HEK293 (cell line): ENCODE measurements around the gene FUBP3.

Experiments
- GLI2 ChIP-seq: fragments of 450-650 bp; formaldehyde crosslinking; IDR thresholded peaks from 2 replicates; pipeline ENCODE4; 2017; ENCODE audit warnings: missing biosample characterization, missing genetic modification characterization, low read depth, borderline replicate concordance
- GLIS2 ChIP-seq: fragments of 450-650 bp; formaldehyde crosslinking; IDR thresholded peaks from 2 replicates; pipeline ENCODE4 v1.5.1; 2016; ENCODE audit warnings: missing biosample characterization, missing genetic modification characterization
- MEIS1 ChIP-seq: sonication (generic); formaldehyde crosslinking; IDR thresholded peaks from 2 replicates; pipeline ENCODE4 v1.8.1; 2022; ENCODE audit warnings: missing genetic modification reagents, mild to moderate bottlenecking, borderline replicate concordance
- WT1 ChIP-seq: fragments of 450-650 bp; formaldehyde crosslinking; IDR thresholded peaks from 2 replicates; pipeline ENCODE4 v1.5.1; 2016; ENCODE audit warnings: missing biosample characterization, missing genetic modification characterization
- ZBTB7A ChIP-seq: fragments of 450-650 bp; formaldehyde crosslinking; IDR thresholded peaks from 2 replicates; pipeline ENCODE4 v1.5.1; 2016; ENCODE audit warnings: low read depth, missing biosample characterization, missing genetic modification characterization
- ZNF132 ChIP-seq: fragments of 450-650 bp; formaldehyde crosslinking; IDR thresholded peaks from 2 replicates; pipeline ENCODE4 v1.5.1; 2017; ENCODE audit warnings: missing biosample characterization, missing genetic modification characterization, borderline replicate concordance
- ZNF354C ChIP-seq: fragments of 450-650 bp; formaldehyde crosslinking; IDR thresholded peaks from 2 replicates; pipeline ENCODE4 v1.5.1; 2016; ENCODE audit warnings: missing biosample characterization, missing genetic modification characterization, low read depth, borderline replicate concordance
- ZNF404 ChIP-seq: fragments of 450-650 bp; formaldehyde crosslinking; IDR thresholded peaks from 2 replicates; pipeline ENCODE4 v1.5.1; 2017; ENCODE audit warnings: missing biosample characterization, missing genetic modification characterization
- ZNF426 ChIP-seq: fragments of 450-650 bp; formaldehyde crosslinking; IDR thresholded peaks from 2 replicates; pipeline ENCODE4 v1.5.1; 2017; ENCODE audit warnings: missing biosample characterization, missing genetic modification characterization, mild to moderate bottlenecking, inconsistent platforms, moderate library complexity
- ZNF521 ChIP-seq: fragments of 450-650 bp; formaldehyde crosslinking; IDR thresholded peaks from 2 replicates; pipeline ENCODE4 v1.5.1; 2017; ENCODE audit warnings: missing biosample characterization, mild to moderate bottlenecking, missing genetic modification characterization
- ZNF548 ChIP-seq: fragments of 450-650 bp; formaldehyde crosslinking; IDR thresholded peaks from 2 replicates; pipeline ENCODE4 v1.5.1; 2016; ENCODE audit warnings: missing biosample characterization, missing genetic modification characterization
- ZNF555 ChIP-seq: fragments of 450-650 bp; formaldehyde crosslinking; conservative IDR thresholded peaks from 2 replicates; pipeline ENCODE4 v1.5.1; 2017; ENCODE audit warnings: missing biosample characterization, mild to moderate bottlenecking, missing genetic modification characterization, inconsistent platforms
- ZNF596 ChIP-seq: fragments of 450-650 bp; IDR thresholded peaks from 2 replicates; pipeline ENCODE4 v1.5.0; 2018; ENCODE audit warnings: missing biosample characterization, mild to moderate bottlenecking, missing genetic modification characterization, moderate library complexity
- ZNF623 ChIP-seq: fragments of 450-650 bp; formaldehyde crosslinking; IDR thresholded peaks from 2 replicates; pipeline ENCODE4 v1.5.1; 2016; ENCODE audit warnings: missing biosample characterization, missing genetic modification characterization
- ZNF670 ChIP-seq: fragments of 450-650 bp; formaldehyde crosslinking; IDR thresholded peaks from 2 replicates; pipeline ENCODE4 v1.5.1; 2016; ENCODE audit warnings: missing biosample characterization, missing genetic modification characterization, low read depth
- ZNF701 ChIP-seq: fragments of 450-650 bp; formaldehyde crosslinking; IDR thresholded peaks from 2 replicates; pipeline ENCODE4 v1.5.1; 2016; ENCODE audit warnings: missing biosample characterization, missing genetic modification characterization
- ZNF707 ChIP-seq: fragments of 450-650 bp; formaldehyde crosslinking; IDR thresholded peaks from 2 replicates; pipeline ENCODE4 v1.5.1; 2016; ENCODE audit warnings: missing biosample characterization, missing genetic modification characterization
- ZXDB ChIP-seq: fragments of 450-650 bp; formaldehyde crosslinking; IDR thresholded peaks from 2 replicates; pipeline ENCODE4 v1.5.1; 2016; ENCODE audit warnings: missing biosample characterization, missing genetic modification characterization
- TF ChIP-seq, protein P1 (sequence below): fragments of 450-650 bp; formaldehyde crosslinking; IDR thresholded peaks from 2 replicates; pipeline ENCODE4 v1.5.1; 2016; ENCODE audit warnings: missing biosample characterization, missing genetic modification characterization
- TF ChIP-seq, protein P2 (sequence below): fragments of 450-650 bp; formaldehyde crosslinking; IDR thresholded peaks from 2 replicates; pipeline ENCODE4 v1.5.1; 2016; ENCODE audit warnings: missing biosample characterization, missing genetic modification characterization
- TF ChIP-seq, protein P3 (sequence below): fragments of 450-650 bp; formaldehyde crosslinking; IDR thresholded peaks from 2 replicates; pipeline ENCODE4 v1.5.1; 2016; ENCODE audit warnings: missing biosample characterization, missing genetic modification characterization
- TF ChIP-seq, protein P4 (sequence below): fragments of 450-650 bp; formaldehyde crosslinking; IDR thresholded peaks from 2 replicates; pipeline ENCODE4 v1.5.1; 2016; ENCODE audit warnings: missing biosample characterization, missing genetic modification characterization
- TF ChIP-seq, protein P5 (sequence below): fragments of 450-650 bp; formaldehyde crosslinking; IDR thresholded peaks from 2 replicates; pipeline ENCODE4 v1.5.1; 2017; ENCODE audit warnings: missing biosample characterization, missing genetic modification characterization
- TF ChIP-seq, protein P6 (sequence below): fragments of 450-650 bp; formaldehyde crosslinking; IDR thresholded peaks from 2 replicates; pipeline ENCODE4; 2016; ENCODE audit warnings: missing biosample characterization, missing genetic modification characterization
- TF ChIP-seq, protein P7 (sequence below): fragments of 450-650 bp; formaldehyde crosslinking; optimal IDR thresholded peaks from 2 replicates; pipeline ENCODE3; 2016; ENCODE audit warnings: missing biosample characterization, mild to moderate bottlenecking, missing genetic modification characterization
- TF ChIP-seq, protein P8 (sequence below): fragments of 450-650 bp; formaldehyde crosslinking; IDR thresholded peaks from 2 replicates; pipeline ENCODE4 v1.5.1; 2016; ENCODE audit warnings: missing biosample characterization, missing genetic modification characterization

FUBP3 gene

DNA sequence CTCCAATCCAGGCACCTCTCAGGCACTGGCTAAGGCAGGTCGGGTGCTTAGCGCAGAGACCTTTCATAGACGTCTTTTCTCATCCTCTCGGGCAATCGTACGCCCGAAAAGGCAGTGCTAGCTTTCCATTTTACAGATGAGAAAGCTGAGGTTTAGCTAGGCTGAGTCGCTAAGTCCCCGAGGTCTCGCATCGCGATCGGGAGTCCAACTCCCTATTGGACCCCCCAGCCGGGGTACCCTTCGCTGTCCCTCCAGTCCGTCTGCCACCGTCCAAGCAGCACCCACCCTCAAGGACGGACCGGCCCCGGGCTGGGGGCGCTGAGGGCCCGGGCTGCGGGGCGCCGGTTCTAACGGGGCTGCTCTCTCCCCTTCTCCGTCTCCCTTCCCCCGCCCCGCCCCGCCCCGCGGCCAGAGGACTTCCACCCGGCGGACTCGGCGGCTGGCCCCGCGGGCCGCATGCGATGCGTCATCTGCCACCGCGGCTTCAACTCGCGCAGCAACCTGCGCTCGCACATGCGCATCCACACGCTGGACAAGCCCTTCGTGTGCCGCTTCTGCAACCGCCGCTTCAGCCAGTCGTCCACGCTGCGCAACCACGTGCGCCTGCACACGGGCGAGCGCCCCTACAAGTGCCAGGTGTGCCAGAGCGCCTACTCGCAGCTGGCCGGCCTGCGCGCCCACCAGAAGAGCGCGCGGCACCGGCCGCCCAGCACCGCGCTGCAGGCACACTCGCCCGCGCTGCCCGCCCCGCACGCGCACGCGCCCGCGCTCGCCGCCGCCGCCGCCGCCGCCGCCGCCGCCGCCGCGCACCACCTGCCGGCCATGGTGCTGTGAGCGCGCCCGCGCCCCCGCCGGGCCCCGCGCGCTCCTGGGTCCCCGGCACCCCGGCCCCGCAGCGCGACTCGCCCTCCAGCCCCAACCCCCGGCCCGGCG lies 101.7 kb downstream of the FUBP3 start (continued):
- TF ChIP-seq, protein P1, sequence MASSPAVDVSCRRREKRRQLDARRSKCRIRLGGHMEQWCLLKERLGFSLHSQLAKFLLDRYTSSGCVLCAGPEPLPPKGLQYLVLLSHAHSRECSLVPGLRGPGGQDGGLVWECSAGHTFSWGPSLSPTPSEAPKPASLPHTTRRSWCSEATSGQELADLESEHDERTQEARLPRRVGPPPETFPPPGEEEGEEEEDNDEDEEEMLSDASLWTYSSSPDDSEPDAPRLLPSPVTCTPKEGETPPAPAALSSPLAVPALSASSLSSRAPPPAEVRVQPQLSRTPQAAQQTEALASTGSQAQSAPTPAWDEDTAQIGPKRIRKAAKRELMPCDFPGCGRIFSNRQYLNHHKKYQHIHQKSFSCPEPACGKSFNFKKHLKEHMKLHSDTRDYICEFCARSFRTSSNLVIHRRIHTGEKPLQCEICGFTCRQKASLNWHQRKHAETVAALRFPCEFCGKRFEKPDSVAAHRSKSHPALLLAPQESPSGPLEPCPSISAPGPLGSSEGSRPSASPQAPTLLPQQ = peak; percentile 71
- TF ChIP-seq ZNF548 (tag by site-specific recombination) (no peak), ZNF354C (tag by site-specific recombination) (no peak), ZNF623 (tag by site-specific recombination) (no peak), ZBTB7A (tag by site-specific recombination) (no peak), ZNF707 (tag by site-specific recombination) (no peak), ZNF670 (tag by site-specific recombination) (no peak), MEIS1 (no peak), WT1 (tag by site-specific recombination) (no peak), ZNF555 (tag by site-specific recombination) (no peak), ZNF404 (tag by site-specific recombination) (no peak), ZNF596 (tag by site-specific recombination) (no peak), ZNF132 (no peak), ZNF426 (tag by site-specific recombination) (no peak), ZXDB (0 out of 2 replicates have a peak, but pooled peaks have one; percentile 40), ZNF521 (tag by site-specific recombination) (no peak), GLI2 (tag by site-specific recombination) (no peak), GLIS2 (tag by site-specific recombination) (peak; percentile 65; the same call in 1 of the 2 replicates), ZNF701 (no peak)
- TF ChIP-seq, protein P2, sequence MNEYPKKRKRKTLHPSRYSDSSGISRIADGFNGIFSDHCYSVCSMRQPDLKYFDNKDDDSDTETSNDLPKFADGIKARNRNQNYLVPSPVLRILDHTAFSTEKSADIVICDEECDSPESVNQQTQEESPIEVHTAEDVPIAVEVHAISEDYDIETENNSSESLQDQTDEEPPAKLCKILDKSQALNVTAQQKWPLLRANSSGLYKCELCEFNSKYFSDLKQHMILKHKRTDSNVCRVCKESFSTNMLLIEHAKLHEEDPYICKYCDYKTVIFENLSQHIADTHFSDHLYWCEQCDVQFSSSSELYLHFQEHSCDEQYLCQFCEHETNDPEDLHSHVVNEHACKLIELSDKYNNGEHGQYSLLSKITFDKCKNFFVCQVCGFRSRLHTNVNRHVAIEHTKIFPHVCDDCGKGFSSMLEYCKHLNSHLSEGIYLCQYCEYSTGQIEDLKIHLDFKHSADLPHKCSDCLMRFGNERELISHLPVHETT (tag by site-specific recombination) = no peak
- TF ChIP-seq, protein P3, sequence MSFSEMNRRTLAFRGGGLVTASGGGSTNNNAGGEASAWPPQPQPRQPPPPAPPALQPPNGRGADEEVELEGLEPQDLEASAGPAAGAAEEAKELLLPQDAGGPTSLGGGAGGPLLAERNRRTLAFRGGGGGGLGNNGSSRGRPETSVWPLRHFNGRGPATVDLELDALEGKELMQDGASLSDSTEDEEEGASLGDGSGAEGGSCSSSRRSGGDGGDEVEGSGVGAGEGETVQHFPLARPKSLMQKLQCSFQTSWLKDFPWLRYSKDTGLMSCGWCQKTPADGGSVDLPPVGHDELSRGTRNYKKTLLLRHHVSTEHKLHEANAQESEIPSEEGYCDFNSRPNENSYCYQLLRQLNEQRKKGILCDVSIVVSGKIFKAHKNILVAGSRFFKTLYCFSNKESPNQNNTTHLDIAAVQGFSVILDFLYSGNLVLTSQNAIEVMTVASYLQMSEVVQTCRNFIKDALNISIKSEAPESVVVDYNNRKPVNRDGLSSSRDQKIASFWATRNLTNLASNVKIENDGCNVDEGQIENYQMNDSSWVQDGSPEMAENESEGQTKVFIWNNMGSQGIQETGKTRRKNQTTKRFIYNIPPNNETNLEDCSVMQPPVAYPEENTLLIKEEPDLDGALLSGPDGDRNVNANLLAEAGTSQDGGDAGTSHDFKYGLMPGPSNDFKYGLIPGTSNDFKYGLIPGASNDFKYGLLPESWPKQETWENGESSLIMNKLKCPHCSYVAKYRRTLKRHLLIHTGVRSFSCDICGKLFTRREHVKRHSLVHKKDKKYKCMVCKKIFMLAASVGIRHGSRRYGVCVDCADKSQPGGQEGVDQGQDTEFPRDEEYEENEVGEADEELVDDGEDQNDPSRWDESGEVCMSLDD (tag by site-specific recombination) = no peak
- TF ChIP-seq, protein P4, sequence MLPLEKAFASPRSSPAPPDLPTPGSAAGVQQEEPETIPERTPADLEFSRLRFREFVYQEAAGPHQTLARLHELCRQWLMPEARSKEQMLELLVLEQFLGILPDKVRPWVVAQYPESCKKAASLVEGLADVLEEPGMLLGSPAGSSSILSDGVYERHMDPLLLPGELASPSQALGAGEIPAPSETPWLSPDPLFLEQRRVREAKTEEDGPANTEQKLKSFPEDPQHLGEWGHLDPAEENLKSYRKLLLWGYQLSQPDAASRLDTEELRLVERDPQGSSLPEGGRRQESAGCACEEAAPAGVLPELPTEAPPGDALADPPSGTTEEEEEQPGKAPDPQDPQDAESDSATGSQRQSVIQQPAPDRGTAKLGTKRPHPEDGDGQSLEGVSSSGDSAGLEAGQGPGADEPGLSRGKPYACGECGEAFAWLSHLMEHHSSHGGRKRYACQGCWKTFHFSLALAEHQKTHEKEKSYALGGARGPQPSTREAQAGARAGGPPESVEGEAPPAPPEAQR (tag by site-specific recombination) = no peak
- TF ChIP-seq, protein P5, sequence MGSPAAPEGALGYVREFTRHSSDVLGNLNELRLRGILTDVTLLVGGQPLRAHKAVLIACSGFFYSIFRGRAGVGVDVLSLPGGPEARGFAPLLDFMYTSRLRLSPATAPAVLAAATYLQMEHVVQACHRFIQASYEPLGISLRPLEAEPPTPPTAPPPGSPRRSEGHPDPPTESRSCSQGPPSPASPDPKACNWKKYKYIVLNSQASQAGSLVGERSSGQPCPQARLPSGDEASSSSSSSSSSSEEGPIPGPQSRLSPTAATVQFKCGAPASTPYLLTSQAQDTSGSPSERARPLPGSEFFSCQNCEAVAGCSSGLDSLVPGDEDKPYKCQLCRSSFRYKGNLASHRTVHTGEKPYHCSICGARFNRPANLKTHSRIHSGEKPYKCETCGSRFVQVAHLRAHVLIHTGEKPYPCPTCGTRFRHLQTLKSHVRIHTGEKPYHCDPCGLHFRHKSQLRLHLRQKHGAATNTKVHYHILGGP = no peak
- TF ChIP-seq, protein P6, sequence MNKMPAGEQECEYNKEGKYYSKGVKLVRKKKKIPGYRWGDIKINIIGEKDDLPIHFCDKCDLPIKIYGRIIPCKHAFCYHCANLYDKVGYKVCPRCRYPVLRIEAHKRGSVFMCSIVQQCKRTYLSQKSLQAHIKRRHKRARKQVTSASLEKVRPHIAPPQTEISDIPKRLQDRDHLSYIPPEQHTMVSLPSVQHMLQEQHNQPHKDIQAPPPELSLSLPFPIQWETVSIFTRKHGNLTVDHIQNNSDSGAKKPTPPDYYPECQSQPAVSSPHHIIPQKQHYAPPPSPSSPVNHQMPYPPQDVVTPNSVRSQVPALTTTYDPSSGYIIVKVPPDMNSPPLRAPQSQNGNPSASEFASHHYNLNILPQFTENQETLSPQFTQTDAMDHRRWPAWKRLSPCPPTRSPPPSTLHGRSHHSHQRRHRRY (tag by site-specific recombination) = no peak
- TF ChIP-seq, protein P7, sequence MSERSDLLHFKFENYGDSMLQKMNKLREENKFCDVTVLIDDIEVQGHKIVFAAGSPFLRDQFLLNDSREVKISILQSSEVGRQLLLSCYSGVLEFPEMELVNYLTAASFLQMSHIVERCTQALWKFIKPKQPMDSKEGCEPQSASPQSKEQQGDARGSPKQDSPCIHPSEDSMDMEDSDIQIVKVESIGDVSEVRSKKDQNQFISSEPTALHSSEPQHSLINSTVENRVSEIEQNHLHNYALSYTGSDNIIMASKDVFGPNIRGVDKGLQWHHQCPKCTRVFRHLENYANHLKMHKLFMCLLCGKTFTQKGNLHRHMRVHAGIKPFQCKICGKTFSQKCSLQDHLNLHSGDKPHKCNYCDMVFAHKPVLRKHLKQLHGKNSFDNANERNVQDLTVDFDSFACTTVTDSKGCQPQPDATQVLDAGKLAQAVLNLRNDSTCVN (tag by site-specific recombination) = peak; percentile 97
- TF ChIP-seq, protein P8, sequence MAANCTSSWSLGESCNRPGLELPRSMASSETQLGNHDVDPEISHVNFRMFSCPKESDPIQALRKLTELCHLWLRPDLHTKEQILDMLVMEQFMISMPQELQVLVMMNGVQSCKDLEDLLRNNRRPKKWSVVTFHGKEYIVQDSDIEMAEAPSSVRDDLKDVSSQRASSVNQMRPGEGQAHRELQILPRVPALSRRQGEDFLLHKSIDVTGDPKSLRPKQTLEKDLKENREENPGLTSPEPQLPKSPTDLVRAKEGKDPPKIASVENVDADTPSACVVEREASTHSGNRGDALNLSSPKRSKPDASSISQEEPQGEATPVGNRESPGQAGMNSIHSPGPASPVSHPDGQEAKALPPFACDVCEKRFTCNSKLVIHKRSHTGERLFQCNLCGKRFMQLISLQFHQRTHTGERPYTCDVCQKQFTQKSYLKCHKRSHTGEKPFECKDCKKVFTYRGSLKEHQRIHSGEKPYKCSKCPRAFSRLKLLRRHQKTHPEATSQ (tag by site-specific recombination) = no peak
